AG09309 (cell line): ENCODE data around the gene MARCHF11.

Source experiments
- DNase-seq: peaks from one replicate; pipeline ENCODE4 v3.0.0-alpha.2; 2010; ENCODE audit warnings: low read depth
- H3K4me3 ChIP-seq: 2 replicates; pipeline ENCODE4 v1.5.1; 2011; ENCODE audit warnings: mild to moderate bottlenecking, low read depth, low read length, moderate library complexity; ENCODE audit not compliant: control insufficient read depth
- CTCF ChIP-seq: IDR thresholded peaks from 2 replicates; pipeline ENCODE4 v1.5.1; 2011; ENCODE audit warnings: mild to moderate bottlenecking, low read depth, low read length, inconsistent platforms; ENCODE audit not compliant: insufficient read depth, control insufficient read depth; ENCODE audit errors: missing control alignments

Gene MARCHF11

GRCh38 chr5:16135003-16135402 lies 44.6 kb downstream of the MARCHF11 start:
- no peak for DNase-seq
- TF ChIP-seq CTCF, result no peak
- no peak overlapping the region for H3K4me3 ChIP-seq

- no peak for TF ChIP-seq CTCF
- no peak overlapping the region for H3K4me3 ChIP-seq
- DNase-seq, result no peak
Observed at GRCh38 chr5:16134204-16134603, 45.4 kb downstream of the MARCHF11 start.

GRCh38 chr5:16131878-16132277 lies 47.7 kb downstream of the MARCHF11 start:
- DNase-seq, result no peak
- H3K4me3 ChIP-seq, result no peak overlapping the region
- TF ChIP-seq CTCF, result no peak

GRCh38 chr5:16128944-16129343 lies 50.6 kb downstream of the MARCHF11 start:
- TF ChIP-seq CTCF, result no peak
- no peak overlapping the region for H3K4me3 ChIP-seq
- DNase-seq, result no peak

- no peak for TF ChIP-seq CTCF
- H3K4me3 ChIP-seq, result no peak overlapping the region
Observed at GRCh38 chr5:16127865-16128544, 51.6 kb downstream of the MARCHF11 start.

GRCh38 chr5:16120579-16120978 lies 59.0 kb downstream of the MARCHF11 start:
- no peak for DNase-seq
- TF ChIP-seq CTCF, result no peak
- no peak overlapping the region for H3K4me3 ChIP-seq

More at GRCh38 chr5:16127865-16128544, 51.6 kb downstream of the MARCHF11 start:
- no peak for DNase-seq
